Fibroblast of the conjunctiva (primary cell): ENCODE results near the gene CPT1B.
A peak's percentile ranks its signal among the peaks of the same experiment; 100 is the strongest.
"Not testable (repeated sequence)": the region's sequence is repeated elsewhere in the genome, so short reads cannot be mapped to it uniquely, and the experiment has no call there.

ENCODE experiments used
- DNase-seq: peaks from one replicate; pipeline ENCODE4 v3.0.0-alpha.2; 2010; ENCODE audit warnings: low read depth

The CPT1B gene

GRCh38 chr22:50545522-50546325, 32.5 kb downstream of the CPT1B start, which contains the start of gene KLHDC7B:
TSS of gene KLHDC7B (plus strand) at chr22:50545899. CDS start at chr22:50546244, 345 bp downstream.
- DNase-seq = peak; percentile 29

- DNase-seq = no peak
These were observed 33.4 kb downstream of the CPT1B start for GRCh38 chr22:50544746-50545253.

- no peak for DNase-seq
These were observed 34.0 kb downstream of the CPT1B start for GRCh38 chr22:50544078-50544745.

GRCh38 chr22:50542416-50542927, 35.8 kb downstream of the CPT1B start:
- DNase-seq = no peak

- DNase-seq = peak; percentile 93
These were observed 36.6 kb downstream of the CPT1B start for GRCh38 chr22:50541667-50542026.

- no peak for DNase-seq
These were observed 37.8 kb downstream of the CPT1B start for GRCh38 chr22:50540381-50540780.

GRCh38 chr22:50537765-50538164, 40.5 kb downstream of the CPT1B start:
- no peak for DNase-seq

- DNase-seq = no peak
These were observed 42.0 kb downstream of the CPT1B start for GRCh38 chr22:50536226-50536625.

GRCh38 chr22:50535113-50535512, 43.1 kb downstream of the CPT1B start:
- DNase-seq = no peak

GRCh38 chr22:50533856-50534711, 44.1 kb downstream of the CPT1B start:
- DNase-seq = not testable (repeated sequence)

GRCh38 chr22:50532824-50533796, 45.1 kb downstream of the CPT1B start:
- DNase-seq = no peak

- no peak for DNase-seq
These were observed 46.1 kb downstream of the CPT1B start for GRCh38 chr22:50531962-50532674.

- DNase-seq = no peak
These were observed 46.7 kb downstream of the CPT1B start for GRCh38 chr22:50531546-50531961.

- DNase-seq = peak; percentile 61
These were observed 47.2 kb downstream of the CPT1B start for GRCh38 chr22:50530877-50531545.

- DNase-seq = no peak
These were observed 47.7 kb downstream of the CPT1B start for GRCh38 chr22:50530580-50530876.

GRCh38 chr22:50529897-50530579, 48.2 kb downstream of the CPT1B start, which contains the start of gene TYMP:
TSS of gene TYMP (minus strand) at chr22:50530012. CDS start at chr22:50529709, 303 bp downstream.
- peak; percentile 48 for DNase-seq

- no peak for DNase-seq
These were observed 48.8 kb downstream of the CPT1B start for GRCh38 chr22:50529416-50529896.

GRCh38 chr22:50528682-50529415, 49.4 kb downstream of the CPT1B start:
- DNase-seq = no peak
